Activated CD4-positive, alpha-beta T cell treated with anti-CD3 and anti-CD28 coated beads, Interleukin-2, Interleukin-4, amounts not matched to agents 100 ng/mL and 50 ng/mL, durations not matched to agents 16 hours and 8 hours (primary cell): ENCODE measurements around the gene CADPS.

Experiments
- DNase-seq: peaks from one replicate; pipeline ENCODE4 v3.0.0-alpha.2; 2020; ENCODE audit warnings: low spot score

Gene CADPS

DNA sequence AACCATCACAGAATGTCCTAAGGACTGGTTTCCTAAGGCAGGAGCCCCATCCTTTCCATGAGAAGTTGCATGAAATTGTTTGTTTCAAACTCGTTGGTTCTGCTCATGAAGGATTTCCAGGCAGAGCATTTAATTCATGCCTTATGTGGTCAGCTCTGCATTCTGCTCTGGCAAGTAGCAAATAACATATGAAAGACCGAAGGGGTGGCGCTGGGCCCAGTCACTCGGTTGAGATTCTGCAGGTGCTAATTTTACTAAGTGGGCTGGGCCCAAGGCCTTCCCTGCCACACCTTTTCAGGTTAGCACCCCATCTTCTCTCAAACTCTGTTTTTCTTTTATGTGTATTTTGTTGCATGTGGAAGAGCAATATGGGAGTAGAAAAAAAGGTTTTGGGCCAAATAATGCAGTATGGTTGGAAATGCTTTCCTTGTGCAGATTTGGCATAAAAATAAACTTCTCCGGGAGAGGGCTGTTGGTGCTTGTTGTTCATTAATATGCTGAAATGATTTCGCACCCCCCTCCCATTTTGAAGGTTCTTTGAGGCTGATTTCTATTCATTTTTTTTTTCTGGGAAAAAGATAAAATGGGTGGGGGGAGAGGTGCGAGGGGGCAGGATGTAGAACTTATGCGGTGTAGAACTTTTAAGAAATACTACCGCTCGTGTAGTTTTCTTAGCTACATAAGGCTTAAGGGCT lies 318.9 kb downstream of the CADPS start:
- DNase-seq: no peak

DNA sequence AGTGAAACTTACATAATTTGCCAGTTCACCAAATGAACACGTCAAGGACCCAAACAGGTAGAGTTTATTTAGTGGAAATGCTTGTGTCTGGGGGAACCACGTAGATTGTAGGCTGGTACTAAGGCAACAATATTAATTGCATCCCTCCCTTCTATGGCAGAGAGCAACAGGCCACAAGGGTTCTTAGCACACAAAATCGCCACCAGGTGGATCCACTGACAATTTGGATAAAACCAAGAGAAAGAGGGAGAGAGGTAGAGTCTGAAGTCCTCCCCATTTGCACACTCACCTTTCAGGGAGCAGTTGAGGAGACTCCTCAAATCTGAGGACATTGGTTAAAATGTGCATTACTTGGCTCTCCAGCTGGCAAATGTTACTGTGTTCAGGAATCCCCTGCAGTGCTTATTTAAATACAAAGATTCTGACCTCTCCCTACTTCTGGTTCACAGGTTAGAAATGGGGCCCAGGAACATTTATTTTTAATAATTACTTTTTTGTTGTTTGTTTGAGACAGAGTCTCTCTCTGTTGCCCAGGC lies 320.9 kb downstream of the CADPS start:
- DNase-seq: no peak

DNA sequence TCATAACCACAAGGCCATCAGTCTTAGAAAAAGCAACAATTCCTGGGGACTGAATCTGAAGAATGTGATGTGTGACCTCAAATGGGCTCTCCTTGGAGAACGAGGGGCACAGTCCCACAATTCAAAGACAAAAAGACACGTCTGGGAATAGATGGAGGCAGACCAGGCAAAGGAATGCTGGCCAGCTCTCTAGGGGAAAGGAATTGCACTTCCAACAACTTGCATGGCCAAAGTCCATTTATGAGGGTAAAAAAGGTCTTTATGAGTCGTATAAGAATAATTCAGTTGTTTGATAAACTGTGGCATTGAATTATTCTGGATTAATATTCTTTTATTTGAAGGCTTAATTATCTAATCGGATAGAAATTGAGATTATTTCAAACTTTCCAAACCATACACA lies 321.4 kb downstream of the CADPS start:
- no peak for DNase-seq

DNA sequence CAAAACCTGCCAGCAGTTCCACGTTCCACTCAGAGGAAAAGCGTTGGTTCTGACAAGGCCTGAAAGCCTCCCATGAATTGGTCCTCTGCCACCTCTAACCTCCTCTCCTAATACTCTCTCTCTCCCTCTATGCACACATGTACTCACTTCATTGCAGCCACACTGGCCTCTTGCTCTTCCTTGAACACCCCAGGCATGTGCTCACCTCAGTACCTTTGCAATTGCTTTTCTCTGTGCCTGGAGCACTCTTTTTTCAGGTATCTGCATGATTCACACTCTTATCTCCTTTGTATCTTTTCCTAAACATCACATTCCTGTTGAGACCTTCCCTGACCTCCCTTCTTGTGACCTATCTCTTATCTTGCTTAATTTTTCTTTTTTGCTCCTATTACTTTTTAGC lies 323.7 kb downstream of the CADPS start:
- no peak for DNase-seq

DNA sequence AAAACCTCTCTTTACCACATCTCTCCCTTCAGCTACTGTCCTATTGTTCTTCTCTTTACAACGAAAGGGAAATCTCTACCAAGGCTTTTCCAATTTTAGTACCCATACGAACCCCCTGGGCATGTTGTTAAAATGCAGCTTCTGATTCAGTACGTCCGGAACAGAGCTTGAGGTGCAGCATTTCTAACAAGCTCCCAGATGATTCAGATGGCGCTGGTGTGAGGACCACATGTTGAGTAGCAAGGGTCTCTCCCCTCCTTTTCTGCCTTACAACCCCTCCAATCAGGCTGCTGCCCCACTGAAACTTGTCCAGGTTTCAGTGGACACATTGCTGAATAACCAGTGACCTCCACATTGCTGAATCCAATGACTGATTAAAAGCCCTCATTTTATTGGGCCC lies 324.8 kb downstream of the CADPS start:
- DNase-seq: no peak

DNA sequence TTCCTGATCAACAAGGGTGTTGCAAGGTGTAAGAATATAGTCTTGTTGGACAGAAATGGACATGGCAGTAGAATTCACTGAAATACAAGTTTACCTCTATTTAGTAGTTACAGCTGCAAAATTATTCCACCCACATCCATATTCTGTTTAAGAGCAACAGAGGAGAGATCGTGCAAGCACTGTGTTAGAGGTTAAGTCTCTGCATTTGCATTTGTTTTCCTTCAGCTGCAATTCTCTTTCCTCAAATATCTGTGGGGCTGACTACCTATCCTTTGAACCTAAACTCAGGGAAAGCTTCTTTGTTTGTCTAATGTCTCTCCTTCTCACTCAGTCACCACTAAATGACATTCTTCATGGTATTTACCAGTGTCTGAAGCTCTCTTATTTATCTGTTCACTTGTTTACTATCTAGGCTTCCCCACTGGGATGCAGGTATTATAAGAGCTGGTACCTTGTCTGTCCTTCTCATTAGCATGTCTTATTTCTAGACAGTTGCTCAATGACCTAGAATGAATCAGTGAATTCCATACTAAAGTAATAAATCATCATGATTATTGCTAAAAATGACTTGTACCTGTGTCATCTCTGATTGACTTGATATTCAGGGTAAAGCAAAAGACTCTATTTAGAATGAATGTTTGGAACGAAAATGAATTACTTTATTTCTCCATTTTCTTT lies 326.5 kb downstream of the CADPS start:
- DNase-seq: no peak

DNA sequence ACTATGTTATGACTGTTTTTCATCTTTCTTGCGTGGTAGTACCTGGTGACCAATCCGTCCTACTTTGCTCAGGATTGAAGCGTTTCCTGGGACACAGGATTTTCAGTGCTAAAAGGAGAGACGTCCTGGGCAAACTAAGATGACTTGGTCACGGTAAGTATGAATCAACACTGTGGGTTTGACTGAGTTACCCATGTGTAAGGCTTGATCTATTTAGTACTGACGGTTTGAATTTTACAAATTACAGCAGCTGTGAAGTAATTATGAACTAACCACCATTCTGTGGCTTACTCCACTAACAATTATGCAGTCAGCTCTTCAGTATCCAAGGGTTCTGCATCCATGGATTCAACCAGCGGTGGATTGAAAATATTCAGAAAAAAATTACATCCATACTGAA lies 328.9 kb downstream of the CADPS start:
- no peak for DNase-seq

DNA sequence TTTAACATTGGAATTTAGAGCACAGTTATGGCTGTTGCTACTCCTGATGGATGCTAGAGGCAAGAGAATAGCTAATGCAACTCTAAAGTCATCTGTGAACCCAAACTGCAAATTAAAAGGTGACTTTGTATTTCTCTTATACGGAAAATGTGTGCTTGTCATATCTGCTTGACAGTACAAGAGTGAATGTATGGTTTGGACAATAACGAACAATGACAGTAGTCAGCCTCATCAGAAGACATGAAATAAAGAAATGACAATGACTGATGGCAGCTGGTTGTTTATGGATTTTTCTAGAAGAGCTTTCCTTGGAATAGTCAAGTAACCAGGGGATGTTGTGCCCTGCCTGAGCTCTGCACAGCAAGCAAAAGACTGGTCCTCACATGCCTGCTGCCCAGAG lies 333.0 kb downstream of the CADPS start:
- no peak for DNase-seq

DNA sequence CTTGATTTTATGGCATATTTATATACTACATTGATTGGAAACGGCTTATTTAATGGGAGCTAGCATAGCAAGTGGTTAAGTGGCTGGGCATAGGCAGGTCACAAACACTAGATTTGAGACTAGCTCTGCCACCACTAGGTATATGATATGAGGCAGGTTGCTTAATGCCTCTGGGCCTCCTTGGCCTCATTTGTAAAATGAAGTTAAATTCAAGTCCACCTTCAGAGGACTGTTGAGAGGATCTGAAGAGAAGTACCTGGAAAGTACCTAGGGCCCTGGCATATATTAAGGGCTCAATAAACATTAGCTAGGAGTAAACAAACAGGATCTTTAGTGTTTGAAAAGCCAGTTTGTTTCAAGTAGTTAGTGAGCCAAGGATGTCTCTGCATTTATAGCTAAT lies 335.5 kb downstream of the CADPS start:
- DNase-seq: no peak

DNA sequence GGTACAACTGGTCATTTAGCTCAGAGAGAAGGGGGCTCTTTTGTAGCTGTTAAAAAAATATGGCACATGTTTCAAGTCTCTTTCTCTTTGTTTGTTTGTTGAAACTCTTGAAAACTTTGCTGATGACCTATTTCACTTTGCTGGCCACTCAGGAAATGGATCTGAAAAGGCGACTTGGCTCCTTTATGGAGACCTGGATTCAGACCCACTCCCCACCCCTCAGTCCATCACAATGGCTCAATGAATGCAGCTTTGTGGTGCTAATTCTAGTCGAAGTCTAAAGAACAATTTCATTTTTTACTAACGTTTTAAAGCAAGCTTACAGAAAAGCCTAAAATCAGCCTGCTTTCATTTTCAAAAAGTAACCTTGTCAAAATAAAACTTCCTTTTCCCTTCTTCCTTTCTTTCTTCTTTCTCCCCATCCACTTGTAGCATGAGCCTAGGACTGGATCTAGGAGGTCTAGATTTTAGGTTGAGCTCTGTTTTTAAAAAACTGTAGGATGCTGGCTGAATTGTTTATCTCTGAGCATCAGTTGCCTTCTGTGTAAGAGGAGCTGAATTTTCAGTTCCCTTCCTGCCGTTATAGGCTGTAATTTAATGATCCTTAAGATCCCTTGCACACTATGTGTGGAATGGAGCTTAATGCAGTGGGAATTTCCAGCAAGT lies 336.4 kb downstream of the CADPS start:
- DNase-seq: no peak

GRCh38 chr3:62534326-62534725 lies 340.9 kb downstream of the CADPS start:
- no peak for DNase-seq

- no peak for DNase-seq
Observed at GRCh38 chr3:62532796-62533195, 342.4 kb downstream of the CADPS start.

DNA sequence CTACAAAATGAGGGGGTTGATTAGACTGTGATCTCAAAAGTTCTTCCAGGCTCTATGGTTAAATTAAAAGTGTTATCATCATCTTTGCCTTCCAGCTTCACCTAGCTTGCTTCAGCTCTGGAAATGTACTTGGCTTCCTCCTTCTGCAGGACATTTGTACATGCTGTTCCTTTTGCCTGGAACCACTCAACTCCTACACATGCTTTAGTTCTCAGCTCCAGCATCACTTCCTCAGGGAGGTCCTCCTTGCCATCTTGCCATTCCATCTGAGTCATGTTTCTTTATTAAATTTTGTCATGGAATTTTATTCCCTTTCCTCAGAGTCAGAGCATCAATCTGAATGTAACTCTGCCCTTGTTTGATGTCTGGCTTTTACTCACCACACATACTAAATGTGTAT lies 343.2 kb downstream of the CADPS start:
- no peak for DNase-seq

DNA sequence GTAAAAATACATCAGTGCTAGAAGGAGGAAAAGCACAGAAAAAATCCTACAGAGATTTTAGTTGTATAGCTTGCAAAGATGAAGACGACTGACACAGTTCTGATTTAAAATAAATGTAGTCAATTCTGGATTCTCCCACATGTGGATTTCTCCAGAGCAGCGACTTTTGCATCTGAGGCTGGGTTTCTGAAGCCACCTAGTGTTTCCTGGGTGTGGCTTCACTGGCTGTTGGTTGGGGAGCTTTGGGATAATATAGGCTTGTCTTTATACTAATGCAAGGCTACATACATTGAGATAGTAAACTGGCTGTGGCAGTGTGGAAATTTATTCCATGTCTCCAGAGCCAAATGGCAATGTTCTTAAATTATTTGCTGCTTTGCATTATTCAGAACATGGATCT lies 343.7 kb downstream of the CADPS start:
- DNase-seq: no peak

DNA sequence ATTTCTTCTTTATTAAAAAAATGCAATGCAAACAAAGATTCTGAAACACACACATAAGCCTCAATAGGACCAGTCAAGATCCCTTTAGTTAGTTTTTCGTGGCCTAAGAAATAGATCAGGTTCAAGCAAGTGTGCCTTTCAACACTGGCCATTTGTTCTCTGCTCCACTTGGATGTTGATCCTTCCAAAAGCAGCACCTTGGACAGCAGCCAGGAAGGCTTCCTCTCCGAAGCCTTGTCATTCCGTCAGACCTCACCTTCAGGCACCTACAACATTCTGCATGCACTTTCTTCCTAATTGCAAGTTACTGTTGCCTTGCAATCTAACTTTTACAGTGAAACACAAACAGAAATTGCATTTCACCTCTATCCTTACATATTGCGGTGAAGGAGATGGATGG lies 346.0 kb downstream of the CADPS start:
- DNase-seq: no peak

- no peak for DNase-seq
Observed at GRCh38 chr3:62527474-62527873, 347.7 kb downstream of the CADPS start.

DNA sequence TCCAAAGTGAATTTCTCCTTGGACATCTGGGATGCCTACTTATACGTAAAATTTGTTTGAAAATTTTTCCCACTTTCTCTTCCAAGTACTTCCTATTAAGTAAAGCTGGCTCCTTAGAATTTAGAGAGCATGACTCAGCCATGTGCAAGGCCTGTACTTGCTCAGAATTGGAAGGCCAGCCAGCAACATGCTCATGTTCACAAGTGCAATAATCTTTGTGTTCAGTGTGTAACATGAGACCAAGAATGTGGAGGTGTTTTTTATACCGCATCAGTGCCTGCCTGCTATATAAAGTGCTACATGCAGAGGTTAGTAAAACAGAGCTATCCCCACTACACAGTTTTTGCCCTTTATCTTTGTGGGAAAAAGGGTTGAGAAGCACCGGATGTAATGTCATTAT lies 349.9 kb downstream of the CADPS start:
- DNase-seq: no peak

GRCh38 chr3:62523672-62524071 lies 351.5 kb downstream of the CADPS start:
- DNase-seq: no peak

DNA sequence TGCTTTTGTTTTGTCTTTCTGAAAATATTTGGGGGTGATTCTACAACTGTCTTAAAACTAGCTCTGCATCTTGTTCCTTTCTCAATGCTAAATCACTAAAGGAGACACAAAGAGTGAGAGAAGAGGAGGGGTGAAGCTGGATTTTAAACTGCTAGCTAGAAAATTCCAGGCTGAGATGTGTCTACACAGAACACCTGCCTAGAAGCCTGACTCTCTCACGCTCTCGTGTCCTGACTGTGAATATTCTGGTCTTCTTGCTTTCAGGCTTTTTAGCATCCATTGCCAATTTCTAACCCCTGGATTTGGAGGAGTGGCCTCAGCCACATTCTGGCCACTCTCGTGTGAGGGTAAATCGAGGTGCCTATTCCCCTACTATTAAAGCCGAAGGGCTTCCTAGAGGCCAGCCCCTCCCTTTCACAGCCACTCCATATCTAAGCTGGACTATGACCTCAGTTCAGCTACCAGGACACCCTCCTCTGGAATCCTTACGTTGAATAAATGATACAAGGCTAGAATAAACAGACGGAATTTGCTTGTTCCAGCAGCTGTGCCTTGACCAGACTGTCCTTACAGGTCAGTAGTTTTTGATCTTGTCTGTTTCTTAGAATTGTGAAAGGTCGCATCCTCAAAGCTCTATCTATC lies 353.6 kb downstream of the CADPS start:
- DNase-seq: no peak

DNA sequence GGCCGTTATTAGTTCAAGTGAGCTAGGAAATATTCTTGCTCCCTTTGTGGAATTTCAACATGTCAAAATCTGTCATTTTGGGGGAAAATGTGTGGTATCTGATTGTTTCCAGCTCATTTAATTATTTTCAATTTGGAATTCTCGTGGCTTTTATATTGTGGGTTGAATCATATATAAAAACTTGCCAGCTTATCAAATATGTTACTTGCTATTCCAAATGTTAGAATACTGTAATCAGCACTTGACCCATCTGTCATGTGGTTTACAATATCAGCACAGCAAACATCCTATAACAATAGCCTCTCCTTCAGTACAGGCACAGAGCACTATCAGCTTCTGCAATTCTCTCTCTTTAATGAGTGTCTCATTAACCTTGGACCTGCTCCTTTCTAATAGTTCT lies 371.7 kb downstream of the CADPS start:
- no peak for DNase-seq

- no peak for DNase-seq
Observed at GRCh38 chr3:62502315-62503300, 372.6 kb downstream of the CADPS start.

DNA sequence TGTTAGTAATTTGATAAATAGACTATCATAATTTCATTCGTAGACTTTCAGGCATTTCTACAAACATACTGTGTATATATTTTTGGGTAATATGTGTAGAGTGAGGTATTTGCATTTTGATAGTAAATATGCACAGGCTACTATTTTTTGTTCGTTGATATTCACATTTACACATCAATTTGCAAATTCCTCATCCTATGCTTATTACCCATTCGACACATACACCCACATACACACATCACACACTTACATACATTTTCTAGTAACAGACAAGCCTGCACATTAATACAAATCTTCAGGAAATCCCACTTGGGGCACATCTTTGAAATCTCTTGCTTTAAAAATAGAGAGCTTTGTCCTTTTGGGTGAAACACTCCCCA lies 373.9 kb downstream of the CADPS start:
- DNase-seq: no peak
